Mammary epithelial cell (primary cell): Measurements from ENCODE around the gene SLC2A8.

ENCODE experiments used
- CTCF ChIP-seq, 2 donors: IDR thresholded peaks in 1 of 2; conservative IDR thresholded peaks in 1 of 2; 2 replicates each; pipeline ENCODE4 v1.5.1; 2011 to 2012; ENCODE audit warnings: inconsistent platforms in 2 of 2, low read length in 2 of 2, mild to moderate bottlenecking in 2 of 2, control low read depth in 1 of 2, low read depth in 1 of 2; ENCODE audit not compliant: insufficient read depth in 1 of 2; ENCODE audit errors: extremely low read depth in 1 of 2
- EZH2 ChIP-seq: IDR thresholded peaks from 2 replicates; pipeline ENCODE4 v1.6.1; 2012; ENCODE audit warnings: low read length, inconsistent platforms, borderline replicate concordance

GRCh38 chr9:127430415-127430814, 33.4 kb downstream of the SLC2A8 start:
- TF ChIP-seq CTCF (conservative IDR thresholded peaks at IDR 0.05 in 1 of 2, IDR thresholded peaks at IDR 0.05 in 1 of 2; ENCODE audit: extremely low read depth in 1 of 2, insufficient read depth in 1 of 2, low read depth in 1 of 2, low read length in 2 of 2) = no peak
- no peak for TF ChIP-seq EZH2
